ENCODE measurements around the gene RAI1.
"Not testable (repeated sequence)": the region's sequence is repeated elsewhere in the genome, so short reads cannot be mapped to it uniquely, and the experiment has no call there.

RAI1 gene

DNA sequence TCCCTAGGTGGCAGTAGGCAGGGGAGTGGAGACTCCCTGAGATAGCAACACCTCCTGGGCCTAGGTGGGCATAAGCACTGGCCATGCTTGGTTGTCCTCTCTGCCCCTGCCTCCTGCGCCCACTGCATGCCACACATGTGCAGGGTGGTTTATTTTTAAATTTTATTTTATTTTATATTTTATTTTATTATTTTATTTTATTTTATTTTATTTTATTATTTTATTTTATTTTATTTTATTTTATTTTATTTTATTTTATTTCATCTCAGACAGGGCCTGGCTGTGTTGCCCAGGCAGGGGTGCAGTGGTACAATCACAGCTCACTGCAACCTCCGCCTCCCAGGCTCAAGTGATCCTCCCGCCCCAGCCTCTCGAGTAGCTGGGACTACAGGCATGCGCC, 126.9 kb downstream of the RAI1 start:
- not testable (repeated sequence) for DNase-seq

DNA sequence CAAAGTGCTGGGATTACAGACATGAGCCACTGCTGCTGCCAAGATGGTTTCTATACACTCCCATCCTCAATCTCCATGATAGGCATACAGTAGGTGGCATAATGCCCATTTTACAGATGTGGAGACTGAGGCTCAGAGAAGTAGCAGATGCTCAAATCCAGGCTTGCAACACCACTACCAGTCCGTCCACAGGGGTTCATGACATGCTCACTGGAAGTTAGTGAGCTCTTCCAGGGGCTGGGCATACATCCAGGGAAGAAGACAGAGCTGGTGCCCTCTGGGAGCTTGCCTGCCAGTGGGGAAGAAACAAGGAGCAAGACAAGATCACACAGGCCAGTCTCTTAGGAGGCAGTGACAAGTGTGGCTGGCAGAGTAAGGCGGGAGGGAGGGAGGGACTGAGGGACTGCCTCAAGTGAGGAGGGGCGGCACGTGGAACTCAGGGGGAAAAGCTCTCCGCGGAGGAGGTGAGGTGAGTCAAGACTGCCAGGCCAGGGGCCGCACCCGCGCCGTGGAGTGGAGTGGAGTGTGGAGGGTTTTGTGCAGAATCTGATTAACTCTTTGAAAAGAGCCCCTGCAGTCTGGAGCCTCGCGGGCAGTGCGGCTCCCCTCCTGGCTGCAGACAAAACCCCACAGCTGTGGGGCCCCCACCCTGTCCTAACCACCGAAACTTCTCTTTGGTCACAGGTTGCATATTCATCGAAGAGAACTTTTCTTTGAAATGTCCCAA, 127.6 kb downstream of the RAI1 start:
- no peak for DNase-seq

- DNase-seq = no peak
Measured at GRCh38 chr17:17809531-17810083, 128.3 kb downstream of the RAI1 start.

DNA sequence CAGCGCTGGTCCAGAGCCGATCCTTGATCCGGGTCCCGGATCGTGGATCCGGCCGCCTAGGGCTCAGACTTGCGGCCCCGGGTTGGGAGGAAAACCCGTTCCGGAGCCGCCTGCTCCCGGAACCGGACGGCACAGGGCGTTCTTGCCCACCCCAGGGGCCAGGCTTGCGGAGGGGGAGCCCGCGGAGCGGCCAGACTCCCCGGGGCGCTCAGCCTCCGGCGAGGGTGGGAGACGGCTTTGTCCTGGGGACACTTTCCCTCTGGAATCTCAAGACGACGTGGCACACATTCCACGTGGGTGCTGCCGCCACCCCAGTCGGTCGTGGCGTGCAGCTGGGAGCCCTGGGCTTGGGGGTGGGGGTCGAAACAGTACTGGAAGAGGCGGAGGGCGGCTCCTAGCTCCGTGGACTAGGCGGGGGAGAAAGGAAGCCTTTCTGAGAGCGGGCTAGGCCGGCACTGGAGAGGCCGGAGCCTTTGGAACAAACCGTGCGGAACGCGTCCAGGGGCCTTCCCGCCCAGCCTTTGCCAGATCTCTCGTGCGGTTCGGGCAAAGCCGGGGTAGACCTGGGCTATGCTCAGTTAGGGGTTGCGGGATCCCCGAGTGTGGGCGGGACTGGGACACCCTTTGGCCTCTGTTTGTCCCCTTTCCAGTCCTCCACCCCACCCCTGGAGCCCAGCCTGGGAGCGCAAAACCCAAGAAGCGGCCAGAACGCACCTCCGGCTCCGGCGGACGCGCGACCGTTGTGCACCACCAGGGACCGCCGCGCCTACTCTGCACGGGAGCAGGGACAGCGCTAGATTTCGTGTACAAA, 129.0 kb downstream of the RAI1 start:
- DNase-seq = no peak

- no peak for DNase-seq
Measured at GRCh38 chr17:17810895-17811248, 129.6 kb downstream of the RAI1 start.

DNA sequence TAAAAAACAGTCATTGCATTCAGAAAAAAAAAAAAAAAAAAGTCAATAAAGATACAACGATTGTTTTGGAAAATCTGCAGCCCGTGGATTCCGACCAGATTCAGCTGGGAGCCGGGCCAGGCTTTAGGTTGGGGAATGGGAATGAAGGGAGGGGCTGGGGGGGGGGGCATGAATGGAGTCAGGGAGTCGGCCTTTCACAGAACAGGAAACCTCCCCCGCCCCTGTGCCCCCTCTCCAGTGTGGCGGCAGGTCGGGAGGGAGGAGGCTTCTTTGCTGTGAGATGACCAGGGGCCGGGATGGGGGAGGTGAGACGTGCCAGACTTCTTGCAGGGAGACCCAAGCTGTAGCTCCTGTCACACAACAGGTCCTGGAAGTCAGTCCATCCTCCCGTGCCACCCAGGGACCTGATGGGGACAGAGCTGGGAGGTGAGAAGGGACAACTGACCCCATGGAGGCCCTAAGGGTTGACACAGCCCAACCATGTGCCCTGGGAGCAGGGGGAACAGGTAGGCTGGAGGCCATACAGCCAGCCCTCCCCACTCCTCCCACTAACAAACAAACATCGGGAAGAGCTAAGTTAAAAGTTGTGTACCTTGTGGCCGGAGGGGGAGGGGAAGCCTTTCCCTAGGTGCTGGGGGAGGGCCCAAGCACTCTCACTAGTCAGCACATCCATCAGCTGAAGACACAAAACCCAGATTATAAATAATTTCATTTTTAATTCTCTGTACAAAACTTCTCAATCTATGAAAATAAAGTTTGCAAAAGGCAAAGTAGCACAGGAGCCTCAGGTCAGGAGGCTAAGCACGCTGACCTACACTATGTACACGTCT, 130.3 kb downstream of the RAI1 start:
- no peak for DNase-seq

DNA sequence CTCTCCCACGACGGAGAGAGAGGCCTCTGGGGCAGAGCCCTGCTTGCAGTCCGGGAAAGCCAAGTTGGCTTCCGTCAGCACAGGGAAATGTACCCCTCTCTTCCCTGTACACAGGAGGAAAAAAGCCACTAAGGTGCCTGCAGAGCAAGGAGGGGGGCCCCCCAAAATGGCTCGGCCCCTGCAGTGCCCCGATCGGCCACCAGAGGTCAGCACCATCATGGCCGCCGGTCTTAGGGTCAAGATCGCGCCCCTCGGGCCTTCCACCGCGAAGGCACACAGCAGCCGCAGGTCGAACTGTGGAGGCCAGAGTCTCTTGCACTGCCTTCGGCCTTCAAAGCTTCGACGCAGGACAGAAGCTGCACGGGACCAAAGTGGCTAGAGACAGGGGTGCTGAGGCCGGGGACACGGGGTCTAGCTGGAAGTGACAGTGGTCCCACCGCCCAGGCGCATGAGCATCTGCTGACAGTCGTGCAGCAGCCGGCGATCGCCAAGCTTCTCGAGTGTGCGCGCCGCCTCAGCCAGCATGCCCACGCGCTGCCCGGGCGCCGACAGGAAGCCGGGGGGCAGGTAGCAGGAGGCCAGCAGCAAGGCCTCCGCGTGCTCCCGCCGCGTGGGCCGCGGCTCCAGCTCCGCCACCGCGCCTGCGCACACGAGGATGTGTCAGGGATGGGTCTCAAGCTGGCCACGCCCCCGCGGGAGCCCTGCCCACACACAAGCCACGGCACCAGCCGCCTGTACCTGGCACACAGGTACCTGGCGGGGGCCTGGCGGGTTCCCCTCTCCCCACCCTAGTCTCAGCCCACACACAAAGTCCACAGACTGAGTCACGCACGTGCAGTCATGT, 131.2 kb downstream of the RAI1 start:
- peak; percentile 27 to 70 (median 40) for DNase-seq

DNA sequence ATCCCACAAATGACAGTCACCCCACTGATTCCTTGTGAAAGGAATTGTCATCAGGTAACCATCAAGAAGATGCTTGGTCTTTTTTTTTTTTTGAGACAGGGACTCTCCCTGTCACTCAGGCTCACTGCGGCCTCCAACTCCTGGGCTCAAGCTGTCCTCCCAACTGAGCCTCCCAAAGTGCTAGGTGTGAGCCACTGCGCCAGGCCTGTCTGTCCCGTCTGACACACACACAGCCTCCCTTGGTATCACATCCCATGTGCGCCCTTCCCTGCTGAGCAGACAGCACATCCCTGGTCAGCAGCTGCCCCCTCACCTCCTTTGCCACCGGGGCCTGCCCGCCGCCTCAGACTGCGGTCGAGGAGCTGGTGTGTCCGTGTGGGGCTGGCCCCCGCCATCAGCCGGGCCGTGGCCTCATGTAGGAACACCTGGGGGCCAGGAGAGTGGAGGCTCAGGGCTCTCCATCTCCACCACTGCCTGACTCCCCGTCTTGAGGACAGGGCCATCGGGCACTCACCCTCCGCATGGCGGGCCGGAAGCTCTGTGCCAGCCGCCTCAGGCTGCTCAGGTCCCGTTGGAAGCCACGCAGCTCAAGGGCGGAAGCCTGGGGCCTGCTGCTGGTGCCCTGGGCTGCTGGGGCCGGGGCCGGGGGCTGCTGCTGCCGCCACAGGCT, 131.9 kb downstream of the RAI1 start:
- DNase-seq = no peak

DNA sequence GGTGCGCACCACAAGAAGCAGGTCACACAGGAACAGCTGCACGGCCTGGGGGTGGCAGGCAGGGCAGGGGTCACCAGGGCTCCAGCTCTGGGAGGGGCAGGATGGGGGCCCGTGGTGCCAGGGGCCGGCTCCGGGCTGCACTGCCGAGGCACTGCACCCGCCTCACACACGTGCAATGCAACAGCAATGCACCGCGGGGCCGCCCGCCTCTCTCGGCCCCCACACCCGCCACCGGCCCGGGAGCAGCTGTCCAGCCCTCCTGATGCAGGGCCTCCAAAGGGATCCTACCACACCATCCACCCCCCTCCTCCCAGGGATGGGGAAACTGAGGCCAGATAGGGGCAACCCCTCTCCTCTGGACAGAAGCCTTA, 132.5 kb downstream of the RAI1 start:
- DNase-seq = no peak

- DNase-seq = no peak
Measured at GRCh38 chr17:17814162-17815061, 133.2 kb downstream of the RAI1 start.

GRCh38 chr17:17815062-17815406, 133.8 kb downstream of the RAI1 start:
- DNase-seq = no peak

GRCh38 chr17:17815436-17816200, 134.4 kb downstream of the RAI1 start:
- DNase-seq = no peak

DNA sequence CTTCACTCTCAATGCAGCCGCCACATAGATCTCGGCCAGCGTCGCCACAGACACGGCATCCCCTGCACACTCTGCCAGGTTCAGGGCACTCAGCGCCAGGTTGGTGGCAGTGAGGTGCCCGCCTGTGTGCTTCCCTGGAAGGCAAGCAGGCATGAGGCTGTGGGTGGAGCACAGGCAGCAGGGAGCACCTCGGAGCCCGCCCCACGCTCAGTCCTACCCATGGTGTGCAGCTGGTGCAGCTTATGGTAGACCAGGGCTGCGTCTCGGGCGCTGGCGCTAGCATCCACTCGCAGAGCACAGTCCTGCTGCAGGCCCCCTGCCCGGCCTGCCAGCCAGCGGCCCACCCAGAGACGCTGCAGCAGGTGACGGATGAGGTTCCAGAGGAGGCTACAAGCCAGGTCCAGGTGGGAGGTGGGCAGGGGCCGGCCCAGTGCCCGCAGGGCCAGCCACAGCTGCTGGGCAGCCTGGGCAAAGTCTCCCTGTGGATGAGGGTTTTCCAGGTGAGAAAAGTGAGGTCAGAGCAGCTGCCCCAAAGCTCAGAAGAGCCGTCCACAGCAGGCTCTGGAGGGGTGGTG, 135.1 kb downstream of the RAI1 start:
- DNase-seq = no peak

GRCh38 chr17:17816831-17817551, 135.7 kb downstream of the RAI1 start:
- no peak for DNase-seq

- DNase-seq = no peak
Measured at GRCh38 chr17:17817552-17817947, 136.3 kb downstream of the RAI1 start.

- DNase-seq = no peak
Measured at GRCh38 chr17:17818088-17818526, 136.8 kb downstream of the RAI1 start.

DNA sequence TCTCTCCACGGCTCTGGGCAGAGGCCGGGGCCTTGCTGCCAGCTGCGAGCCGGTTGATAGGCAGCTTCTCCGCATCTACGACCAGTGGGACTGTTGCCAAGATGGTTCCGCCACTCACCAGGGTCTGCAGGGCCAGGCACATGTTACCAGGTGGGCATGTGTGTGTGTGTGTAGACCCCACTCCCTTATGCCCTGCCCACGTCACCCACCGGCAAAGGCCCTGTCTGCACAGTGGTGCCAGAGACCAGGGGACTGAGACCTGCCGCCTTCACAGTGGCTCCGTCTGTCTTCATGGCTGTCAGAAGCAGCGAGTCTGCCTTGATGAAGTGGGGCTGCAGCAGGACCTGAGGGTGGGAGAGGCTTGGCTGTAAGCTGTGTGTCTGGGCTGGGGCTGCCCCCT, 137.9 kb downstream of the RAI1 start:
- no peak for DNase-seq

- peak in 3 of 4 experiments; percentile 14 to 52 (median 34) for DNase-seq
Measured at GRCh38 chr17:17819561-17819995, 138.3 kb downstream of the RAI1 start.

DNA sequence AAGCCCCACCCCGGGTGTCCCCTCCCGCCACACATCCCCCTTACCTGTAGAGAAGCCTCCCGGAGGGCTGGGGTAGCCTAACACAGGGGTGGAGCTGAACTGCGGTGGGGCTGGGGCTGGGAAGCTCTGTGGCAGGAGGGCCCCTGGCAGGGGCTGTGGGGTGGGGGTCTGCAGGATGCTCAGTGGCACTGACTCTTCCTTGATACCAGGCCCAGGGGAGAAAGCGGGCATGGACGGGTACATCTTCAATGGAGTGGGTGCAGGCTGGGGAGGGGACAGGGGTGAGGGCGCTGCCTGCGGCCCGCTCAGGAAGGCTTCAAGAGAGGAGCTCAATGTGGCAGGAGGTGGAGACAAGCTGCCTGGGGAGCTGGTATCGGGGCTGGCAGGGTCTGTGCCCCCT, 138.8 kb downstream of the RAI1 start:
- DNase-seq = no peak
